HG03196 (cell line): ENCODE measurements around the gene CHCHD6.
A peak's percentile ranks its signal among the peaks of the same experiment; 100 is the strongest.

Source experiments
- ATAC-seq: cut with Tn5 transposase; IDR thresholded peaks from one replicate; pipeline ENCODE4 v1.9.1; 2021; ENCODE audit not compliant: unreplicated experiment

Gene CHCHD6, protein sequence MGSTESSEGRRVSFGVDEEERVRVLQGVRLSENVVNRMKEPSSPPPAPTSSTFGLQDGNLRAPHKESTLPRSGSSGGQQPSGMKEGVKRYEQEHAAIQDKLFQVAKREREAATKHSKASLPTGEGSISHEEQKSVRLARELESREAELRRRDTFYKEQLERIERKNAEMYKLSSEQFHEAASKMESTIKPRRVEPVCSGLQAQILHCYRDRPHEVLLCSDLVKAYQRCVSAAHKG

DNA sequence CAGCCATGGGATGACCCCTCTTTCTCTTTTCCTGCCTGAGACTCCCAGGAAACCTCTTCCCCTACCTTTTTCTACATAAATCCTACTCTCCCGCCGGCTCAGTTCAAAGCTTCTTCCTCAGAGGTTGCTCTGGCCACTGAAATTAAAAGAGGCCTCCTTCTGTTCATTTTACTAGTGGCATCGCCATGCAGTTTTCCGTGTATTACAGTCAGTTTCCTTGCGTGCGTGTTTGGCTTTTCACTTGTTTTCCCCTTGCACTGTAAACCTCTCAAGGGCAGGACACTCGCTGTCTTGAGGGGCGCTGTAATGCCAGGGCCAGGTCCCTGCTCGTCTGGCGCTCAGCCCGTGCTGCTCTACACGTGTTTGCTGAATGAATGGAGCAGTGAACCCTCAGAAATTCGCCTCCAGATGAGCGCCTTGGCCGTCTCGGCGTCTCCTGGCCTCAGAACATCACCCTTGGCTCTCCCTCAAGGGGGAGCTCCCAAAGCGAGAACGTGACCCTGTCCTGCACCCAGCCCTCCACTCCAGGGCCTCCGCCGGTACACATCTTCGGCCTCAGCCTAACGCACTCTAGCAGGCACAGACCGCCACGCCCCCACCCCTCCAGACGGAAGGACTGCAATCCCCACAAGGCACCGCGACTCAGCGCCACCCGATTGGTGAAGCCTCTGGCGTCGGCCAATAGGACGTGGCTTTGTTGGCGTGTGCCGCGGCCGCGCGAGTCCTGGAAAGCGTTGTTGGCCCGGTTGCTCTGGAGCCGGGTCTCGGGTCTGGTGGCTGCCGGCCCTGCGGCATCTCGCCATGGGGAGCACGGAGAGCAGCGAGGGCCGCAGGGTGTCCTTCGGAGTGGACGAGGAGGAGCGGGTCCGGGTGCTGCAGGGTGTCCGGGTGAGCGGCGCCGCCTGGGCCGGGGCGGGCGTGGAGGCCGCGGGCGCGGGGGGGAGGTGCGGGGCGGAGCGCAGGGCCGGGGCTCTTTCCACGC, at the start of gene CHCHD6:
CHCHD6 (plus strand) TSS at position 729 of the 982 bp plus-strand sequence; CDS start at position 802, 73 bp downstream.
- ATAC-seq: peak; percentile 98

DNA sequence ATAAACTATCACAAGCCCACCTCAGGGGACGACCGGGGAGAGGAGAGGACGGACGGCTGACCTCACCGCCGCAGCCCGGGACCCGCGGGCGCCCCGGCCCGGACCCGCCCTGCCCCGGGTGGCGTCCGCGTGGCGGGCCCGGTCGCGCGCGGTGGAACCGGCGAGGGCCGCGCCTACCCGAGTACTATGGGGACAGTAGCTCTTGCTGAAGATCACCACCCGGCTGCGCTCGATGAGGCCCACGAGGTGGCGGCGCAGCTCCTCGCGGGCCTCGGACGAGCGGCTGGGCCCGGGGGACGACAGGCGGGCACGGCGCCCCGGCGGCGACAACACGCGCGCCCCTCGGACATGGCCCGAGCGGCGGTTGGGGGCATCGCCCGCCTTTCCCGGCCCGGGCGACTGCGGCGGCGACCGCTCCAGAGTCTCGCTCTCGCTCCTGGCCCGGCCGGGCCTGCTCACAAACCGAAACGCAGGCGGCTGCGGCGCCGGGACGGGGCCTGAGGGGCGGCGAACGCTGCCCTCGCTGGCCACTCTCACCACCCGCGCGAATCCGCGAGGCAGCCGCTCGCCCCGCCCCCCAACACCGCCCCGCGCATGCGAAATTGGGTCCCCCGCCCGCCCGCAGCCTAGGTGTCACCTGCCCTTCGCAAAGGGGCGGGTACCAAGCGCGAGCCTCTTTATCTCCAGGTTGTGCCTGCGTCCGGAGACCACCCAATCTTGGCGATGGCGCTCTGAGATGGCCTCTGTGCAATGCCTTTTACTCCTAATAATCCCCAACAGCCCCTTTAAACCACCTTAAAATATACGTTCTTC, 49.3 kb upstream of the CHCHD6 start, which contains the start of gene TXNRD3:
TXNRD3 (minus strand) TSS at position 554 of the 813 bp plus-strand sequence.
- ATAC-seq: no peak

DNA sequence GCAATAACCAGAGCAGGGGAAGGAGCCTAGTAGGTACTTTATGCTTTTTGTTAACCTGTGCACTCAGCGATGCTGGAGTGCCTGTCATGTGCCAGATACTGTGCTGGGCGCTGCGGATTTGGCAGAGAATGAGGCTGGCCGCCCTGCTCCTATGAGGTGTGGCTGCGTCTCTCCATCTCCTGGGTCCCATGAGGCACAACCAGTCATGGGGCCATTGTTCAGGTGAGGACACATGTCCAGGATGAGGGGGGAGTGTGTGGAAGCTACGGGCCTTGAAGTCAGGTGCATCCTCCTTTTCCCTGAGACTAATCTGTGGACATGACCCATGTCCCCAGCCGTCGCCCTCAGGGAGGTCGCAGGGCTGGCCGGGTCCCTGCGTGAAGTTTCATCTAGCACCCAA, 48.2 kb upstream of the CHCHD6 start:
- ATAC-seq: no peak

DNA sequence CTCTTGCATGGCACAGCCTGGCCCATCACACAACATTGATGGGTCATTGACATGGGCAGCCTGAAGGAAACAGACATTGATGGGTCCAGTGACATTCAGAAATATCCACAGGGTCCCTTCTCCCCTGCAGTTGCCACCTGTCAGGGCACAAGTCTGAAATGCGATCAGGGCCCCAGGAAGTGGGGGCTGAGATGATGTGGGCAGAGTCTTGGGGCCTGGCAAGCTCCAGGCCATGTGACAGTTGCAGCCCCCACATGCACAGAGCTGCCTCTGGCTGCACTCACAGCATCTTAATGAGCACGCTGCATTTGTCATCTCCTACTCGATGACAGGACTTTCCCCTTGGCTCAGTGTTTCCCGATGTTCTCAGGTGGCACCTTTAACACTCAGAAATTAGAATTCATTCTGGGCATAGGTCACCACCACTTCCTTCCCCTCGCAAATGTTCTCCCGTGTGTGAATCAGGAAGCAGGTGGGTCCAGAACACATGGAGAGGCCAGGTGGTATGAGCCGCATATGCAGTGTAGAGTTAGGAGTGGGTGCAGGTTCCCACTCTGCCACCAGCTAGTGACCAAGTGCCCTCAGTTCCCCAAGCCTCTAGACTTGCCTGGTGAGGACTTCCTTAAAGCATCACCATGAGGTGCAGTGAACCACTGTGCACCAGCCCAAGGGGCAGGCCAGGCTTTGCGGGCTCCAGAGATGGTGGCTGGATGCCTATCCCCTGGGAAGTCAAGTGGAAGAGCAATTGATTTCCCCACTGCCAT, 47.5 kb upstream of the CHCHD6 start:
- ATAC-seq: no peak

DNA sequence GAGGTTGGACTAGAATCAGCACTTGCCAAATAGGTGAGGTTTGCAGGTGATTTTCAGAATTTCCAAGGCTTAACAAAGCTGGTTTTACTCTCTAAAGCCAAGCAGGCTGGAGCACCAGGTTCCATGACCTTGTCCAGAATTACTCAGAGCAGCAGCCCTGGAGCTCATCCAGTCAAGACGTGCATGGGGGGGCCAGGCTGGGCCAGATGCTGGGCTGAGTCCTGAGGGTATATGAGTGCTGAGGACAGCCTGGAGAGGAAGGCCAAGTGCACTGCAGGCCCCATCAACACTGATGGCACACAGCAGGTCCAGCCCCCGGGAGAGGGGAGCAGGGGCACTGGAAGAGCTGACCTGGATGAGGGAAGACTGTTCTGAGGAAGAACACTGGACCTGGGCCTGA, 46.1 kb upstream of the CHCHD6 start:
- ATAC-seq: no peak

DNA sequence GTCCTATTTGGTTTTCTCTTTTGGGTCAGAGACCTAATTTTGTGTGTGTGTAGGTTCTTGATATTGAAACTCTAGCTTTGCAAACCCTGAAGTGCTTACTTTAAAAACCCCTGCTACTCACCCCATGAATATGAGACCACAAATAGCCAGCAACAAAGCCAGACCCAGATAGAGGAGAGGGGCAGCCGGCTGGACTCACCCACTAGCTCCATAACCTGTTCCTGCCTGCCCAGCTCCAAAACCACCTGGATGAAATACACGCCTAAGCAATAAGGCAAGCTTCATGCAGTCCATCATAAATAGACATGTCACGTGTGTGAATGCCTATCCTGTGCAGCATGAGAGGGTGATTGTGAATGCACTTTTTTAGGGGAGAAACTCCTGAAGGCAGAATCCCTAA, 45.5 kb upstream of the CHCHD6 start:
- no peak for ATAC-seq

DNA sequence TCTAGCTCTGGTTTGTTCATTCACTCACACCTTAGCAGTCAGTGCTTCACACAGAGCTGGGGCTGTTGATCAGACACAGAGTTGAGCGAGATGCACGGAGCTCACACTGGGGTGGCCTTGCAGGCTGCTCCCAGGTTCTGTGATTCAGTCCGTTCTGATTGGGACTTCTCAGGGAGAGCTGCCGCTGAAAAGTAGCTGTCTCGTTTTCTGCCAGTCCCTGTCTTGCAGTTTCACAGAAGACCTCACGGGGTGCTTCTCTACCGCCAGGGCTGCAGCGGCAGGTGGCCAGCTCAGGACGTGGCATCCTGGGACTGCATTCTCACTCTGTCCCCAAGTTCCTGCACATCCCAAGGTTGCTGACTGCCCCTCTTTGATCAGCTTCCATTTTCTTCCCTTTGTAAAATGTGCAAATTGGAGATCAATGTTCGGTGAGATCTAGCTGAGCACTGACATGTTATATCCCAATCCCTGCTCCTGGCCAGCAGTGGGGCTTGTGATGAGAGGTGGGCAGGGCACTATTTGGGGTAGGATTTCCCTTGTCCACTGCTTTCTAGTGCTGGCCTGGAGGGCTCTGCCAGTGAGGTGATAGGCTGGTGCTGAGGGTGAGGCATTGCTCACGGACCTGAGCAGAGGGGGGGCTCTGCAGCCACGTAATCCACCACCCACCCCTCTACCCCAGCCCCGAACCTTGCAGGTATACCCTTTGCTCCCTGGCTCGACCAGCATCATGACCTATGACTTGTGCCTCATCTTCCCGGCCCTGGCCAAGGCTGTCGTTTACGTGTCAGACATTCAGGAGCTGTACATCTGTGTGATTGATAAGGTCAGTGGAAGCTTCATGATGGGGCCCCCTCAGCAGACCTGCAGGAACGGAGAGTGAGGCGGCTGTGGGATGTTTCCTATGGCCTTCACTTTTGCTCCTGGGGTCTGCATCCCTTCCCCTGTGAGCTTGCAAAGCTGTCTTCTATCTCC, 43.8 kb upstream of the CHCHD6 start:
- no peak for ATAC-seq

DNA sequence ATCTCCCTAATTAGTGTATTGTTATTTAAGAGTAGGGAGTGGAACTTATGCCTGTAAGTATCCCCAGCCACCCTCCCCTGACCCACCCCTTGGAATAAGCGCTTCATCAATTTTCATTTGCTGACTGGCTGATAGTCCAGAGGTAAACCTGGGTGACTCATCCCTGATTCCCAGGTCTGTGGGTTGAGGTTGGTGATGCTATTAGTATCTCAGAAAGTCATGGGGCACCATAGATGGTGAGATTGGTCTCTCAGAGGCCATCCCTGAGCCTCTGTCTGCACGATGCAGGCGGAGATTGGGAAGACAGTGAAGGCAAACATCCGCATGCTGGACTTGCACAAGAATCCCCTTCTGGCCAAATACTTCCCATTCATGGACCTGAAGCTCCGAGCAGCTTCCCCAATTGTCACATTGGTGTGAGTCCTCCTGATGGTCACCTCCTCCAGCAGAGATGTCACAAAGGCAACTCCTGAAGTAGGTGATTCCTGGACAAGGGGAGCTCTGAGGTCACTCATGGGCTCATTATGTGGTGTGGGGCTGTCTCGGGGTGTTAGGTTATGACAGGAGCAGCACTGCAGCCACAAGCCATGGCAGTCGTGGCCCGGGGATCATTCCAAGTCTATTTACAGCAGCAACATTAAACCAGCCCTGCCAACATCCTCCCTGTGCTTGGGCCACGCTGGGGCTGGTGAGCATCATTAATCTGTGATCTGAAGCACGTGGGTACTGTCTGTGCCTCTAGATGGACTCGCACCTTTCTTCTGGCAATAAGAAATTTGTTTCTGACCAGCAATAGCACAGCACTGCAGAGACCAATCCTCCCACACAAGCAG, 42.3 kb upstream of the CHCHD6 start:
- ATAC-seq: no peak

DNA sequence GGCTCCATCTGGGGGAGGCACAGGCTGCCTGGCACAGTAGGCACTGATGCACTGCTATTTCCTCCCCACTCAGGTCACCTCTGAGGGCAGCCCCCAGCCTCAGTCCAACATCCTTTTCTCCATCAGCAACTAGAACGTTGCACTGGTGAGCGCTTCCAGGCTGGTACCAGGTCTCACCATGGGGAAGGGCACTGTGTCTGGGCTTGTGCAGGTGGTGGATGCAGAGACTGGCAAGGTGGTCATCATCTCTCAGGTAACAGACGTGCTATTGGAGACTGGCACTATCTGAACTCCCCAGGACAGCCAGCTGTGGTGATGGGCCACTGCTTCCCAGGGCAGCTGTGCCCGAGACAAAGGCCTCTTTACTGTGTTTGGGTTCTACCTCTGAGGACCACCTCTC, 40.8 kb upstream of the CHCHD6 start:
- ATAC-seq: no peak

DNA sequence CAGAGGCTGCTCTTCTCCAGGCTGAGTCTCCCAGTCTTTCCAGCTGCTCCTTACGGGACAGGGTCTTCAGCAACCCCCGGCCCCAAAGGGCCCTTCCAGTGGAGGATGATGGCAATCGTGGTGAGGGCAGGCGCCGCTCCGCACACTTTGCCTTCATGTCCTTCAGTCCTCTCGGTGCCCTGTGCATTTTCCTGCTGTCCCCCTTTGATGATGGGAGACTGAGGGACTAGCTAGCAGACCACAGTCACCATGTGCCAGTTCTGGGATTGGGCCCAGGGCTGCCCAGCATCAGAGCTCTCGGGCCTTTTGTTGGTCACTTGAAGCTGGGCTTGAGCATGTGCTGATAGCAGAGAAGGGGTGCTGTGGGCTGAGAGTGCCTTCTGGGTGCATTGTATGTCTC, 40.3 kb upstream of the CHCHD6 start:
- ATAC-seq: no peak

DNA sequence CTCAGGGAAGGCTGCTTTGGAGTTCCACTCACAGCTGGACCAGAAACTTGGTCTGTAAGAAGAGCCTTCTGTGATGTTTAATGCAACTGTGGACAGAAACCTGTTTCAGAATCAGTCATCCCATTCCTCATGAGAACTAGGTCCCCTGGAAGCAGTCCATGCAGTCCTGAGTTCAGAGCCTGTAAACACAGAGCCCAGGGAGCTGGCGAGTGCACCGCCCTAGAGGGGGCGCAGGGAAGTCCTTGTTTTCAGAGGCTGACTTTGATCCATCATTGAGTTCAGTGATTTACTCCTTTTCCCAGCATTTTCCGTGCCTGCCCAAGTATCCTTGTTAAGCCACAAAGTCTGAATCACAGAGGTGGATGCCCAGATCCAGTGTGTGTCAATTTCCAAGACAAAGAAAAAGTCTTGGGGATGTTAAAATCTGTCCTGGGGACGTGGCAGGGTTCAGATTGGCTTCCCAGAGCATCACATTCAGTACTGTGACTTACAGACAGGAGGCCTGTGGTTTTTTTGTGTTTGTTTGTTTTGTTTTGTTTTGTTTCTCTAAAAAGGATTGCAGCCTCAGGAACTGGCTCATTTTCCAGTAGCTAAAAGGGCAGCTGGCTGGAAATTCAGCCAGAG, 39.3 kb upstream of the CHCHD6 start:
- no peak for ATAC-seq

DNA sequence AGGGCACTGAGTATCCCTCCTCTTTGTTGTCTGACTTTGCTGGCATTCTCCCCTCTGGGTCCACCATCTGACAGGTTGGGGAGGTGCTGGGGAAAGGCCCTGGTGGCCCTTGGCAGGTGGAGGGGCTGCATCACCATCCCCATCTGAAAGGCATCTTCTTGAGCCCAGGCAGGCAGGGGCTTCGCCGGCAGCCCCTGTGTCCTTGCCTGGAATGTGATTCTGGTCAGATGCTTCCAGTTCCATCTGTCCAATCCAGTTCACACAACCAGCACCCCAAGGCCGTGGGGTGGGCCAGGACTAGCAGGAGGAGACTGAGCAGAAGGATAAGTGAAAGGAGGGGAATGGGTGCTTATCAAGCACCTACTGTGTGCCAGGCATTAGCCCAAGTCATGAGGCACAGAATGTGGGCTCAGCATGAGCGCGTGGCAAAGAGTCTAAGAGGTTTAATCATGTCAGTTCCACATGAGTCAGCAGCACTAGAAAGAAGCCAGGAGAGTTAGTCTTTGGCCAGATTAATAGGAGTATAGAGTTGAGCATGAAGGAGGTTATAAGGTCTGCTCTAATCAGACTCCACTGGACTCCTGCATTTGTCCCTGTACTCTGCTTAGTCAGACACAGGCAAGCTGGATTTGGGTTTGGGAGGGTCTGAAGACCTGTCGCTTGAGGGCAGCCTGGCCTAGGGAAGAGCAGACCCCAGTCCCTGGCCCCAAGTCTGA, 38.7 kb upstream of the CHCHD6 start:
- ATAC-seq: no peak

DNA sequence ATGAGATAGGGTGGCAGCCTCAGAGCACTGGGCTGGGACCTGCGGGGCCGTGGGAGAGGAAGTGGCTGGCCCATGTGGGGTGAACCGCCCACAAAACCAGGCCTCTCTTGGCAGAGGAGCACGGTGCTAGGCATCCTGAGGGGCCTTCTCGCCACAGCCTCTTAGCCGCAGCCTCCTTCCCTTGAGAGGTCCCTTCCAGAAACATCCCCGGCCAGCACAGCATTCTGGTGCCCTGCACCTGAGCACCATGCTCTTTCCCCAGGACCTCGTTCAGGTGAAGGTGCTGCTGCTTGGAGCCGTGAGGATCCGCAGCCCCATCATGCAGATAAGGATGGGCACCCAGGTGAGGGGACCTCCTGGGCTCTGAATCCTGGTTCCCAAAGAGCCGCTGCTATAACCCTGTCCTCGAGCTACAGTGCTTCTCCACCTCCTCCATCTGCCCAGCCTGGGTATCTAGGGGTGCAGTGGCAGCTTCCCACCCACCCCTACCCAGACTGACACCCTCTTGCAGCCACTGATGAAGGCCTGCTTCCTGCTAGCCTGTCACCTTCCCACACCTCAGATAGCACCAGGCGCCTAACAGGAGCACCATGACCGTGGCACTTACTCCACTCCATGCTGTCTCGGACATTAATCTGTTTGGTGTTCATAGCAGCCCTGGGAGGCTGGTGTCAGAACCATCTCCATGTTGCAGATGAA, 37.9 kb upstream of the CHCHD6 start:
- no peak for ATAC-seq

DNA sequence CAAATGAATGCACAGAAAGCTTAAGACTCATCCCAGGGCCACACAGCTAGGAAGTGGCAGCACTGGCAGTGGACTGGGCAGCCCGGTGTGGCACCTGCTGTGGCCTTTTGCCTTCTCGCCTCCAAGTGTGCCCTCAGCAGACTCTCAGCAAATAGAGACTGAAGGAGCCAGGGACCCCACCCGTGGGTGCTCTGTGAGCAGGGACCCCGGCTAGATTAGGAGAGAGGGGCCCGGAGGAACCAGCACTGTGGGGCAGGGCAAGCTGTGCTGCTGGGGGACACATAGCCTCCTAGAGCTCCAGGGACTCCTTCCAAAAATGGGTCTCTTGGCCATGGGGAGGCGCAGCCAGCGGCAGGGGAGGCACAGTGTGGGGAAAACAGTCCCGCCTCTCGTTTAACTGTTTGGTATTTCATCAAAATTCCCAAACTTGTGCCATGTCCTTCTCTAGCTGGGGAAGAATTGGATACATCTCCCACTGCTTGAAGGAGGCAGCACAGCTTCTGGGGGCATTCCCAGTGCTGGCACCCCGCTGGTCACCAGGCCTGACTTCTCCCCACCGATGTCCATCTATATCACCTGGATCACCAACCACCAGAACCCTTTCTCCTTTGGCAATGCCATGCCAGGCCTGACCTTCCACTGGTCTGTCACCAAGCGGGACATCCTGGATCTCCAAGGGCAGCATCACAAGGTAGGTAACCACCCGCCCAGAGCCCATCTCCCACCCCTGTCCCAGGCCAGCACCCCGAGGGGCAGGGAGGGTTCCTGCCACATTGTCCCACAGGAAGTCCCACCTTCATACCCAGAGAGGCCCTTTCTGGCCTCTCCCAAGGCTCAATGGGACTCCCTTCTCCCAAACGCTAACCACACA, 37.1 kb upstream of the CHCHD6 start:
- no peak for ATAC-seq

DNA sequence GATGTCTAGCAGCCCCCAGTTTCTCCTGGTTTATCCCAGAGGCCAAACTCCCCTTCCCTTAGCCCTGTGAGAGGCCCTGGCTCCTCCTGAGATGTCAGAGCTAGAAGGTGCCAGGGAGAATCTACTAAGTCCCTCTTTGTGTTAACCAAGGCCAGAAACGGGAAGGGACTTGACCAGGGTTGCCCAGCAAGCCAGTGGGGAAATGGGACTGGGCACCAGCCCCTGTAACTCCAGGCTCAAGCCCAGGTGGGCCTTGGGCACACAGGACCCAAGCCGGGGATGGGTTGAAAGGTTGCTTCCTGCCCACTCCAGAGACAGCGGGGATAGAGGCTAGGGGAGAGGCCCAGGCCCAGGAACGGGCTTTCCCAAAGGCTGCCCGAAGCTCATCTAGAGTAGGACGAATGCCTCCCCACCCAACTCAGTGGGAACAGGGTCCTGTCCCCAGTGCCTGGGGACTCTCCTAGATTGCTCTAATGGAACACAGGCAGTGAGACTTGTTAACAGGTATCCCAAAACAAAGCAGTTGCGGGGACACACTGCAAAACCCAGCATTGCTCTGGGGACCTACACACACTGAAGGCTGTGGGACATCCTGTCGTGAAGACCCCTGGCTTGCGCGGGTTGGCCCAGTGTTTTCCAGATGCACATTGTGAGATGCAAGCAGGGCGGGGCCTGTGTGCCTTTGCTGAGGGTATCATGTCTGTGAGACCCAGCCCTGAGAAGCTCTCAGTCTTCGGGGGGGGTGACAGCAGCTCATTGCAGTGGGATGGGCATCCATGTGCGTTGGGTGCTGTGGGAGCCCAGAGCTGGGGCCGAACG, 36.2 kb upstream of the CHCHD6 start:
- no peak for ATAC-seq
